ENCODE measurements around the gene PGM3.

PGM3 gene

DNA sequence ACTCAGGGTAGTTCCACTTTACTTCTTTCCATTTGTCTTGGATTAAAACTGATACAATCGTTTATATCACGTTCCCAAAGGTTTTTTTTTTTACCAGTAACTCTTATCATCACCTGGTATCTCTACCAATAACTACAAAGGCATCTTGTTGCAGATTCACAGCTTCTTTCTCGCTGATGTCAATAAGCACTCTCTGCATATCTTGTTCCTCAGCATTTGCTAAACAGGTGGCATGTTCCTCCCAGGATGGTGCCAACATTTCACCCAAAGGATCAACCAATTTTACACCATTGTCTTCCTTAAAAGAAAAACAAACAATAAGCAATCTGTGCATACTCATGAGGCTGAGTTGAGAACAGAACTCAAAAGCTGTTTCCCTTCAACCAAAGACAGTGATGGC is 4.6 kb downstream of the PGM3 start:
- in situ Hi-C loops (cut with MboI; ENCODE audit: low pct_unique_long_range_greater_than_20kb, low sequenced_read_pairs, unreplicated experiment) = no loop called here
- TF ChIP-seq, protein P1, sequence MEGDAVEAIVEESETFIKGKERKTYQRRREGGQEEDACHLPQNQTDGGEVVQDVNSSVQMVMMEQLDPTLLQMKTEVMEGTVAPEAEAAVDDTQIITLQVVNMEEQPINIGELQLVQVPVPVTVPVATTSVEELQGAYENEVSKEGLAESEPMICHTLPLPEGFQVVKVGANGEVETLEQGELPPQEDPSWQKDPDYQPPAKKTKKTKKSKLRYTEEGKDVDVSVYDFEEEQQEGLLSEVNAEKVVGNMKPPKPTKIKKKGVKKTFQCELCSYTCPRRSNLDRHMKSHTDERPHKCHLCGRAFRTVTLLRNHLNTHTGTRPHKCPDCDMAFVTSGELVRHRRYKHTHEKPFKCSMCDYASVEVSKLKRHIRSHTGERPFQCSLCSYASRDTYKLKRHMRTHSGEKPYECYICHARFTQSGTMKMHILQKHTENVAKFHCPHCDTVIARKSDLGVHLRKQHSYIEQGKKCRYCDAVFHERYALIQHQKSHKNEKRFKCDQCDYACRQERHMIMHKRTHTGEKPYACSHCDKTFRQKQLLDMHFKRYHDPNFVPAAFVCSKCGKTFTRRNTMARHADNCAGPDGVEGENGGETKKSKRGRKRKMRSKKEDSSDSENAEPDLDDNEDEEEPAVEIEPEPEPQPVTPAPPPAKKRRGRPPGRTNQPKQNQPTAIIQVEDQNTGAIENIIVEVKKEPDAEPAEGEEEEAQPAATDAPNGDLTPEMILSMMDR (IDR thresholded peaks at IDR 0.05; ENCODE audit: extremely low read depth, insufficient read depth, missing control alignments) = no peak
- no peak for DNase-seq (ENCODE audit: low spot score)

DNA sequence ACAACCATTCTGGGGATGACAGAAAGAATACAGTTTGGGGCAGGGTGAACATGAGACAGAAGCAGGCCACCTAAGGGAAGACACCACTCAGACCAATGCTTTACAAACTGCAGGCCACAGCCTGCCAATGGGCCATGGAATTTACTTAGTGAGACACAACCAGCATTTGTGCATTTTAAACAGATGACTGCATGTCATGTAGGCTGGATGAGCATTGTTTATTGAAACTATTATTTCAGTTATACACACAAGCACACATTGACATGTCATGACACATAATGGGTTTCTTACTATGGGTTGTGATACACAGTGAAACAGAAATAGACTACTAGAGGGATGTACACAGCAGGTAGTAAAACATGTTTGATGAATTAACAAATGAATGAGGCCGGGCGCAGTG is 8.0 kb downstream of the PGM3 start:
- in situ Hi-C loops (cut with MboI; ENCODE audit: low pct_unique_long_range_greater_than_20kb, low sequenced_read_pairs, unreplicated experiment) = no loop called here
- DNase-seq (ENCODE audit: low spot score) = no peak
- TF ChIP-seq, protein P1 (IDR thresholded peaks at IDR 0.05; ENCODE audit: extremely low read depth, insufficient read depth, missing control alignments) = no peak

DNA sequence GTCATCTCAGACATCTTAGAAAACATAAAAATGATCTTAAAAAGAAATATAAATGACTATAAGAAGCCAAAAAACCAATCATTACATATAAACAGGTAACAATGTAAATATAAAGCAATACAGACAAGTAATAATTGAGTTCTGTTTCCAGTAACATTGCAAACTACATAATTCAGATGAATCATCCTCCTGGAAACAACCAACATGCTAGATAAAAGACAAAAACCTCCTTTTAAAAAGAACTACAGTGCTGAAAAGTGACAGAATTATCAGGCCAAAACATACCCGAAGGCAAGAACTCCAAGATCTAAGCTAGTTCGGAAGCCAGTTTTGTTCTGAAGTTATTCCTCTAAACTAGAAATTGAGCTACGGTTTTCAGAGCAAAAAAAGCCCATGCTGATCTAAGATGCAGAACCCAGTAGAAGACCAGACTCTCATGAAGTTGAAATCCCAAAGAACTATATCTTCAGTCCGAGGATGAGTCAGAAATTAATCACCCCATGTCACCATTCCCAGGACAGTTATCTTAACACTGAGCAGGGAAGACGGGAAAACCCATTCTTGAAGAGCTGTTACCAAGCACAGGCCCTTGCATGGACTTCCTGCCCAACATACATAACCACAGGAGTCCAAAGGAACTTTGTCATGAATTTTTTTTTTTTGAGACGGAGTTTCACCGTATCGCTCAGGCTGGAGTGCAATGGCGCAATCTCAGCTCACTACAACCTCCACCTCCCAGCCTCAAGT is 9.8 kb downstream of the PGM3 start:
- DNase-seq (ENCODE audit: low spot score) = no peak
- TF ChIP-seq, protein P1 (IDR thresholded peaks at IDR 0.05; ENCODE audit: extremely low read depth, insufficient read depth, missing control alignments) = no peak
- in situ Hi-C loops (cut with MboI; ENCODE audit: low pct_unique_long_range_greater_than_20kb, low sequenced_read_pairs, unreplicated experiment) = no loop called here

DNA sequence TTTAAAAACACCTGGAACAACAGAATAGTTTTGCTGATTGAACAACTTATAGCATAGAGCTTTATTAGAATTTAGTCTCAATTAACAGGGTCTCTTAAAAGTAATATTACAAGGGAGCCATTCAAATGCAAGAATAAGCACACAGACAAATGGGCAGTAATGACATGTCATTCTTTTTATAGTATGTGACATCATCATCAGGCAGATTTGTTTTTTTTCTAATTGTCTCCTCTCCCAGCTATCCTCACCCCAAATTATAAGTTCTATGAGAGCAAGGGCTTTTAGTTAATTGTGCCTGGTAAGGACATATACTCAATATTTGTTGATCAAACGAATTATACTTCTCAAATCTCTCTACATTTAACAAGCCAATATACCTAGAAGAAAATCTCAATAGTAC is 11.0 kb downstream of the PGM3 start:
- TF ChIP-seq, protein P1 (IDR thresholded peaks at IDR 0.05; ENCODE audit: extremely low read depth, insufficient read depth, missing control alignments) = no peak
- in situ Hi-C loops (cut with MboI; ENCODE audit: low pct_unique_long_range_greater_than_20kb, low sequenced_read_pairs, unreplicated experiment) = no loop called here
- no peak for DNase-seq (ENCODE audit: low spot score)

DNA sequence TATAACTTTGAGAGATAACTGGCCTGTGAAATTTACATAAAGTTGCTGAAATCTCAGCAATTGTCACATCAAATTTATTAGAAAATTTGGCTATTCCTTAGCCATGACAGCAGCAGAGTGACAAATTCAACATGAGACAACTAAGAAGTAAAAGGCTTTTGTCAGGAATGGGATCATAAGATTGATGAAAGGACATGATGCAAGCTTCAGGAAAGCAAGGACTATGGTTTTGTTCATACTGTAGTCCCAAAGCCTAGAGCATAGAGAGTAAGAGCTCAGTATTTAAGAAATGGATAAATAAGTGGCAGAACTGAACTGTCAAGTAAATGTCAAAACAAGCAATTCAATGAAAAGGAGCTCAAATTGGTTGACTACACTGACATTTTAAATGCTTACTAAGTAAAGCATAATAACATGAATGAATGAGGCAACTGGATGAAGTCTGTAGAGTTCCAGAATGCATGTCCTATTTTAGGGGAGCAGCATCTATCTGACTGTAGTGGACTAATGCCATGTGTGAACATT is 12.6 kb downstream of the PGM3 start:
- in situ Hi-C loops (cut with MboI; ENCODE audit: low pct_unique_long_range_greater_than_20kb, low sequenced_read_pairs, unreplicated experiment) = no loop called here
- TF ChIP-seq, protein P1 (IDR thresholded peaks at IDR 0.05; ENCODE audit: extremely low read depth, insufficient read depth, missing control alignments) = no peak
- no peak for DNase-seq (ENCODE audit: low spot score)

DNA sequence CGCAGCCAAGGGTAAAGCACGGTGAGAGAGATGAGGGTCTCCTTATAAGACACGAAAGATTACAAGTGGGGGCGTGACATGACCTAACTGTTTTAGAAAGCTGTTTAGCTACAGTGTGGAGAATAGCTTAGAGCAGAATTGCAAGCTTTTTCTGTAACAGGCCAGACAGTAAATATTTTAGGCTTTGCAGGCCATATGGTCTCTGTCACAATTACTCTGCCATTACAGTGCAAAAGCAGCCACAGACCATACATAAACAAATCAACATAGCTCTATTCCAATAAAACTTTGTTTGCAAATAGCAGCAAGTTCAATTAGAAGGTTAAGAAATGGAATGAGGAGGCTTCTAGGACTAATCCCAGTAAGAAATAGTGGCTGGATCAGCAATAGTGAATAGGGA is 16.8 kb downstream of the PGM3 start:
- no peak for DNase-seq (ENCODE audit: low spot score)
- TF ChIP-seq, protein P1 (IDR thresholded peaks at IDR 0.05; ENCODE audit: extremely low read depth, insufficient read depth, missing control alignments) = no peak
- in situ Hi-C loops (cut with MboI; ENCODE audit: low pct_unique_long_range_greater_than_20kb, low sequenced_read_pairs, unreplicated experiment) = no loop called here
